Parathyroid adenoma (tissue), 2 donors: Measurements from ENCODE around the gene MRPL10.

Experiments used
- H2AFZ ChIP-seq: fragments of 300-600 bp; sonication (generic); one replicate; pipeline ENCODE4 v1.7.0; 2017; ENCODE audit warnings: antibody characterized with exemption, mild to moderate bottlenecking
- H3K27ac ChIP-seq: fragments of 300-600 bp; sonication (generic); one replicate; pipeline ENCODE4 v1.7.0; 2017
- H3K27me3 ChIP-seq: fragments of 300-600 bp; sonication (generic); one replicate; pipeline ENCODE4 v1.7.0; 2017; ENCODE audit warnings: low read length; ENCODE audit not compliant: control insufficient read depth, insufficient read depth
- H3K36me3 ChIP-seq: fragments of 300-600 bp; sonication (generic); one replicate; pipeline ENCODE4 v1.7.0; 2017; ENCODE audit warnings: low read length; ENCODE audit not compliant: control insufficient read depth, insufficient read depth
- H3K4me1 ChIP-seq: fragments of 300-600 bp; sonication (generic); one replicate; pipeline ENCODE4 v1.7.0; 2017; ENCODE audit warnings: control low read depth
- H3K4me2 ChIP-seq: fragments of 300-600 bp; sonication (generic); one replicate; pipeline ENCODE4 v1.7.0; 2017; ENCODE audit warnings: low read length
- H3K4me3 ChIP-seq: fragments of 300-600 bp; sonication (generic); one replicate; pipeline ENCODE4 v1.7.0; 2017; ENCODE audit warnings: low read depth, low read length
- H3K79me2 ChIP-seq: fragments of 300-600 bp; sonication (generic); one replicate; pipeline ENCODE4 v1.7.0; 2017; ENCODE audit warnings: control low read depth
- H3K9ac ChIP-seq: fragments of 300-600 bp; sonication (generic); one replicate; pipeline ENCODE4 v1.7.0; 2017; ENCODE audit warnings: mild to moderate bottlenecking
- H3K9me3 ChIP-seq: fragments of 300-600 bp; sonication (generic); one replicate; pipeline ENCODE4 v1.7.0; 2017; ENCODE audit warnings: low read length; ENCODE audit not compliant: control insufficient read depth
- TF ChIP-seq, protein P1 (sequence below): fragments of 300-600 bp; sonication (generic); IDR thresholded peaks from one replicate; pipeline ENCODE4 v1.7.0; 2017; ENCODE audit warnings: antibody characterized with exemption, mild to moderate bottlenecking
- donor health status: primary hyperparathyroidism.

MRPL10 gene

DNA sequence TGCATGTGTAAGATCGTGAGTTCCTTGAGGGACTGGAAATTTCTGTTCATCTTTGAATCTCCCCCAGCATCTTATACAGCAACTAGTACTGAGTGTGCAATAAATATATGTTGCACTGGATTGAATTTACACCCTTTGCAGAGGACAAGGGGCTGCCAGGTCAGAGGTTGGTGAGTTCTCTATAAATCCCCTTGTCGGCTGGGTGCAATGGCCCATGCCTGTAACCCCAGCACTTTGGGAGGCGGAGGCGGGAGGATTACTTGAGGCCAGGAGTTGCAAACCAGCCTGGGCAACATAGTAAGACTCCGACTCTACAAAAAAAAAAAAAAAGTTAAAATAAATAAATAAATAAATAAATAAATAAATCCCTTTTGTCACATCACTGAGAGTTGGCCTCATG is 29.0 kb upstream of the MRPL10 start:
- Histone ChIP-seq H2AFZ (no peak overlapping the region), H3K27ac (no peak overlapping the region), H3K27me3 (no peaks in the 10 kb centered on the region), H3K9me3 (no peaks in the 10 kb centered on the region), H3K36me3 (no peaks in the 10 kb centered on the region), H3K4me2 (no peak overlapping the region), H3K9ac (no peak overlapping the region), H3K79me2 (no peaks in the 10 kb centered on the region), H3K4me1 (no peaks in the 10 kb centered on the region), H3K4me3 (no peak overlapping the region)
- TF ChIP-seq, protein P1, sequence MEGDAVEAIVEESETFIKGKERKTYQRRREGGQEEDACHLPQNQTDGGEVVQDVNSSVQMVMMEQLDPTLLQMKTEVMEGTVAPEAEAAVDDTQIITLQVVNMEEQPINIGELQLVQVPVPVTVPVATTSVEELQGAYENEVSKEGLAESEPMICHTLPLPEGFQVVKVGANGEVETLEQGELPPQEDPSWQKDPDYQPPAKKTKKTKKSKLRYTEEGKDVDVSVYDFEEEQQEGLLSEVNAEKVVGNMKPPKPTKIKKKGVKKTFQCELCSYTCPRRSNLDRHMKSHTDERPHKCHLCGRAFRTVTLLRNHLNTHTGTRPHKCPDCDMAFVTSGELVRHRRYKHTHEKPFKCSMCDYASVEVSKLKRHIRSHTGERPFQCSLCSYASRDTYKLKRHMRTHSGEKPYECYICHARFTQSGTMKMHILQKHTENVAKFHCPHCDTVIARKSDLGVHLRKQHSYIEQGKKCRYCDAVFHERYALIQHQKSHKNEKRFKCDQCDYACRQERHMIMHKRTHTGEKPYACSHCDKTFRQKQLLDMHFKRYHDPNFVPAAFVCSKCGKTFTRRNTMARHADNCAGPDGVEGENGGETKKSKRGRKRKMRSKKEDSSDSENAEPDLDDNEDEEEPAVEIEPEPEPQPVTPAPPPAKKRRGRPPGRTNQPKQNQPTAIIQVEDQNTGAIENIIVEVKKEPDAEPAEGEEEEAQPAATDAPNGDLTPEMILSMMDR, result no peak

DNA sequence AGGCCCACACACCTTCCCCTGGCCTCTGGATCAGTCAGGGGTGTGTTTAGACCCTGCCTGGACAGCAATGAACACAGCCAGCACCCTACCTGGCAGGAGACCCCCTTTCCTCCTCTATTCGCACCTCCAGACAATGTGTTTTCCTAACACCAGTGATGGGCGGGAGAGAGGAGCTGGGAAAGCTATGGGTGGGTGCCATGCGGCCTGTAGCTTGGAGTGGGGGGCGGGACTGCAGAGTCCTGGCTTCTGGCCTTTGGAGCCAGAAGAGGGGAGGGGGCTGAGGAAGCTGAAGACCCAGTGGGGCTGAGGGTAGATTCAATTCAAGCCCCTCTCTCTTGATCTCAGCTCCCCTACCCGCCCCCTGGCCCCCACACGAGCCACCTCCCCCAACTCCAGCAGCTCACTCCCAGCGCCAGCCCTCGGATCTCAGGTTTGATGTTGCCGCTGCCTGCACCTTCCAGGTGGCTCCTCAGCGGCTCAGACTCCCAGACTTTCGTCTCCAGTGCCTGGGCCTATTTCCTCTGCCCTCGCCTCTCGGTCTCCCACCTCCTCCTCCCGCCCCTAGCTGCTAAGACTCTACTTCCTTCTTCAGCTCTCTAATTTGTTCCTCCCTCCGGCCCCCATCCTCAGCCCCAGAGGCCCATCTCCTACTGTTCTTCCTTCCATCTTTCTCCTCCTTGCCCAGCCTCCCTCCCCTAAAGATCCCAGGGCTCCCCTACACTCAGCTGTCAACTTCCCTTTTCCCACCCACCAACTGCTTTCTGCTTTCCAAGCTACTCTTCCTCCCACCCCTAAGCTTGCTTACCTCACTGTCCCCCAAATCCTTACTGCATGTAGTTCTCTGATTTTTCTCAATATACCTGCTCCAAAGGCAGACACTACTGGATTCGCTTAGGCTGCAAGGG is 26.5 kb upstream of the MRPL10 start:
- H3K79me2 ChIP-seq, result no peaks in the 10 kb centered on the region
- H3K9me3 ChIP-seq, result no peaks in the 10 kb centered on the region
- H3K9ac ChIP-seq, result no peak overlapping the region
- TF ChIP-seq, protein P1, result no peak
- no peak overlapping the region for H3K27ac ChIP-seq
- H3K4me3 ChIP-seq, result no peak overlapping the region
- H3K27me3 ChIP-seq, result no peaks in the 10 kb centered on the region
- no peaks in the 10 kb centered on the region for H3K4me1 ChIP-seq
- H2AFZ ChIP-seq, result no peak overlapping the region
- no peaks in the 10 kb centered on the region for H3K36me3 ChIP-seq
- no peak overlapping the region for H3K4me2 ChIP-seq

DNA sequence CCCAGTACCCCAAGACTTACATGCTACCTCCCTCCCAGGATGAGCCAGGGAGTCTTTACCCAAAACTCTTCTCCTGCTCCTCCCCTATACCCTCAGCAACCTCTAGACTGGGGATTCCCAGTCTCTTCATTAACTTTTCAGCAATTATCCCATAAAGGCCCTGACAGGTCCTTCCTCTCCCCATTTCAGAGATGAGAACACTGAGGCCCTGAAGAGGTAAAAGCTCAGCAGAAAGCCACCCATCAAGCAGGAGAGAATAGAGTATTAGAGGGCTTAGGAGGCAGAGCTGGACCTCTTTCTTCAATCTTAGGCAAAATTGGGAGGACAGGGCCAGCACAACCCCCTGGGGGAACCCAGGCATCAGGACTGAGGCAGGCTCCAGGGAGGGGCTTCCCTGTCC is 25.5 kb upstream of the MRPL10 start:
- Histone ChIP-seq H3K36me3 (no peaks in the 10 kb centered on the region), H3K9ac (no peak overlapping the region), H3K4me3 (no peak overlapping the region), H3K27ac (no peak overlapping the region), H3K79me2 (no peaks in the 10 kb centered on the region), H2AFZ (no peak overlapping the region), H3K4me2 (no peak overlapping the region), H3K4me1 (no peaks in the 10 kb centered on the region), H3K27me3 (no peaks in the 10 kb centered on the region), H3K9me3 (no peaks in the 10 kb centered on the region)
- TF ChIP-seq, protein P1, result no peak

DNA sequence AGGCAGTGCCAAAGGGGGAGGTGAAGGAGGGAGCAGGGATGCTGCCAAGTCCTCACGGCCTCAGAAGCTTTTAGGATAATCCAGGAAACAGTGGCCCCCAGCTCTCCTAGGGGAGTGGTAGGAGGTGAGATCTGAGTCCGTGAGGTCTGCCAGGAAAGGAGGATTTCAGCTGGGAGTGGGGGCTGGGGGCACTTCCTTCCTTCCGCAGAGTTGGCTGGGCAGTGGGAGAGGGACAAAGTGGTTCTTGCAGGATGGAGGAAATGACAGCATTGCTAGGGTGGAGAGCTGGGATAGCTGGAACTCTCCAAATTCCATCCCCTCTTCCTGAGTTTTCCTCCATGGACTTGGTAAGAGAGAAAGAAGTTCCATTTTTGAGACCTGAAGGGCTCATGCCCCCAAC is 24.4 kb upstream of the MRPL10 start:
- Histone ChIP-seq H3K27ac (no peak overlapping the region), H3K4me1 (no peaks in the 10 kb centered on the region), H3K36me3 (no peaks in the 10 kb centered on the region), H3K9me3 (no peaks in the 10 kb centered on the region), H3K27me3 (no peaks in the 10 kb centered on the region), H3K9ac (no peak overlapping the region), H3K4me2 (no peak overlapping the region), H2AFZ (no peak overlapping the region), H3K4me3 (no peak overlapping the region), H3K79me2 (no peaks in the 10 kb centered on the region)
- TF ChIP-seq, protein P1, result no peak

DNA sequence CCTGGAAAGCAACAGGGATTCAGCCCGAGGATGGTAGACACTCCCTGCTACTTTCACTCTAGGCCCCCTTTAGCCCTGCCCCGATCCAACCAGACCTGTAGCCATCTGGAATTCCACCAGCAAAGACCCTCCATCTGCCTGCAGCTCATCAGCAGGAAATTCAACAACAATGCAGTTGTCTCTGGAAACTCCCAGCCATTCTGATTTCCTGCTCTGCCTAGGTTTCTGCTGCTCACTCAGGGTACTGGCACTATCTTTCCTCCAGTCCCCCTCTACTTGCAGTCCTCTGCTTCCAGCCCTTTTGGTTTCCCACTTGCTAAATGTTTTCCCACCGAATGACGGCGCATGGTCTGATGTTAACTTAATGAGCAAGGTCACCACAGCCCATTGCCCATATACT is 22.3 kb upstream of the MRPL10 start:
- no peak overlapping the region for H2AFZ ChIP-seq
- no peak overlapping the region for H3K4me2 ChIP-seq
- no peaks in the 10 kb centered on the region for H3K27me3 ChIP-seq
- no peaks in the 10 kb centered on the region for H3K36me3 ChIP-seq
- H3K4me1 ChIP-seq, result no peaks in the 10 kb centered on the region
- H3K27ac ChIP-seq, result no peak overlapping the region
- no peaks in the 10 kb centered on the region for H3K9me3 ChIP-seq
- H3K4me3 ChIP-seq, result no peak overlapping the region
- H3K9ac ChIP-seq, result no peak overlapping the region
- H3K79me2 ChIP-seq, result no peaks in the 10 kb centered on the region
- TF ChIP-seq, protein P1, result no peak
